NCI-H1092 (cell line): Measurements from ENCODE around the gene MOGAT3.

Experiments
- DNase-seq: peaks from one replicate; lab custom pipeline; 2025; lab: John Stamatoyannopoulos, UW

Gene MOGAT3, protein sequence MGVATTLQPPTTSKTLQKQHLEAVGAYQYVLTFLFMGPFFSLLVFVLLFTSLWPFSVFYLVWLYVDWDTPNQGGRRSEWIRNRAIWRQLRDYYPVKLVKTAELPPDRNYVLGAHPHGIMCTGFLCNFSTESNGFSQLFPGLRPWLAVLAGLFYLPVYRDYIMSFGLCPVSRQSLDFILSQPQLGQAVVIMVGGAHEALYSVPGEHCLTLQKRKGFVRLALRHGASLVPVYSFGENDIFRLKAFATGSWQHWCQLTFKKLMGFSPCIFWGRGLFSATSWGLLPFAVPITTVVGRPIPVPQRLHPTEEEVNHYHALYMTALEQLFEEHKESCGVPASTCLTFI

DNA sequence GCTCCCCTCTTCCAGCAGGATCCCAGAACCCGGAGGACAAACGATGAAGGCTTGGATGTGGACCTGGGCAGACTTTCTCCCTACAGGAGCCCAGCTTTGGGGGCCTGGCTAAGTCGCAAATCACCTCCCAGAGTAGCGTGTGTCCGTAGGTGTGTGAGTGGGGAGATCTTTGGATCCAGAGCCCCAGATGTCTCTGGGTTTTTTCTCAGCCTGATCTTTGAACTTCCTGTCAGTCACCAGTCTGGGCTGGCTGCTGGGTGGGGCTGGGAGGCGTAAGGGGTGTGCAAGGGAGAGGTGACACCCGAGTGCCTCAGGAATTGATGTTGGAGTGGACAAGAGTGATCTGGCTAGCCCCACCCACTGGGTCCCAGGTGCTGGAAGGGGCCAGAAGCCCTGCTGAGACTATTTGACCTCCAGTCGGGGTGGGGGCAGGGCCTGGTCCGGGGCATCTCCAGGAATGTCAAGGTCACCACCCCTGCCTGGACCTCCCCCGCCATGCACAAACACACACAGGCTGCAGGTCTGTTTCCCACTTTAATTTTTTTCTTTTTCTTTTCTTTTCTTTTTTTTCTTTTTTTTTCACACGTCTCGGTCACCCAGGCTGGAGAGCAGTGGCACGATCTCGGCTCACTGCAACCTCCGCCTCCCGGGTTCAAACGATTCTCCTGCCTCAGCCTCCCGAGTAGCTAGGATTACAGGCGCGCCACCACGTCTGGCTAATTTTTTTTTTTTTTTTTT is at the start of gene MOGAT3:
Gene MOGAT3 (minus strand): TSS at position 175 of the 738 bp plus-strand sequence. CDS start 182 bp downstream, outside the sequence.
- DNase-seq, result no peak

DNA sequence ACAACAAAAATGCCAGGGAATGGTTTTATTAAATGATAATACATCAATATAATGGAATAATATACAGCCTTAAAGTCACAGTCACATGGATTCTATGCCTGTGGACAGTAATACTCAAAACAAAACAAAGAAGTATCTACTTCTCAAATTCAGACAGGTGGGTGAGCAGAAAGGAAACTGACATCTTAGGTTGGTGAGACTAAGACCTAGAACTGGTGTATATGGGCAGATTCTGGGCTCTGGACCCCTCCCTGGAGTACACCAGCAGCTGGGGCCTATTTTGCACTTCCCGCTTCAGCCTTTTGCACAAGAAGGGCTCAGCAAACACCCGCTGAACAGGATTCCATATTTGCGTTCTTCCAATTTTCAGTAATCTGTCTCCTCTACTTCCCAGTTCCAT is 49.5 kb upstream of the MOGAT3 start:
- no peak for DNase-seq

DNA sequence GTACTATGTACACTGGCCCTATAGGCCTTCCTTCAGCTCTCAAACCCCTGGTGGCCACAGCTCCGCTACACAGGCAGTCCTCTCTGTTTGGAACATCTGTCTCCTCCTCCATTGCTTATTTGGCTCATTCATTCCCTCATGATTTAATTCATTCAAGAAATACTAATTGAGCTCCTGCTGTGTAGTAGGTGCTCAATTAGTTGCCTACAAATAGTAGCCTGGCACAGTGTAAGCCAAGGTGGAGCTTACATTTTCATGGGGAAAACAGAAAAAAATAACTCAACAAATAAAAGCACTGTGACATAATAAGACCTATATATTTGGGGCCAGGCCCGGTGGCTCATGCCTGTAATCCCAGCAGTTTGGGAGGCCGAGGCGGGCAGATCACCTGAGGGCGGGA is 47.4 kb upstream of the MOGAT3 start:
- DNase-seq, result no peak

DNA sequence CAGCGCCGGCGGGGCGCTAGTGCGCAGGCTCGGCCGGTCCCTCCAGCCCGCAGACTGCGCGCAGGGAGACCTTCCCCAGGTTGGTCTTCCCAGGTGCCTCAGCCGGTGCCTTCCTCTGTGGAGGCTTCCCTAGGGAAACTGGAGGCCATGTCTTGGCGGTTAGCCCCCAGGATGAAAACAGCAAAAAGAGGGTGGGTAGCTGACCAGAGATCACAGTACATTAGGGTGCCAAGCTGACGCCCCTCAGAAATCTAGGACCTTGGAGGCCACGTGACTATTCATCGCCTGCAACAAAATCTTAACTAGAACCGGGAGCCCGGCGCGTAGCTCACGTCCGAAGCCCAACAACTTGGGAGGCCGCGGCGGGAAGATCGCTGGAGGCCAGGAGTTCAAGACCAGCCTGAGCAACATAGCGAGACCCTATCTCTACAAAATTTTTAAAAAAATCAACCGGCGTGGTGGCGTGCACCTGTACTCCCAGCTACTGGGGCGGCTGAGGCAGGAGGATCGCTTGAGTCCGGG is 44.4 kb upstream of the MOGAT3 start:
- DNase-seq, result no peak

DNA sequence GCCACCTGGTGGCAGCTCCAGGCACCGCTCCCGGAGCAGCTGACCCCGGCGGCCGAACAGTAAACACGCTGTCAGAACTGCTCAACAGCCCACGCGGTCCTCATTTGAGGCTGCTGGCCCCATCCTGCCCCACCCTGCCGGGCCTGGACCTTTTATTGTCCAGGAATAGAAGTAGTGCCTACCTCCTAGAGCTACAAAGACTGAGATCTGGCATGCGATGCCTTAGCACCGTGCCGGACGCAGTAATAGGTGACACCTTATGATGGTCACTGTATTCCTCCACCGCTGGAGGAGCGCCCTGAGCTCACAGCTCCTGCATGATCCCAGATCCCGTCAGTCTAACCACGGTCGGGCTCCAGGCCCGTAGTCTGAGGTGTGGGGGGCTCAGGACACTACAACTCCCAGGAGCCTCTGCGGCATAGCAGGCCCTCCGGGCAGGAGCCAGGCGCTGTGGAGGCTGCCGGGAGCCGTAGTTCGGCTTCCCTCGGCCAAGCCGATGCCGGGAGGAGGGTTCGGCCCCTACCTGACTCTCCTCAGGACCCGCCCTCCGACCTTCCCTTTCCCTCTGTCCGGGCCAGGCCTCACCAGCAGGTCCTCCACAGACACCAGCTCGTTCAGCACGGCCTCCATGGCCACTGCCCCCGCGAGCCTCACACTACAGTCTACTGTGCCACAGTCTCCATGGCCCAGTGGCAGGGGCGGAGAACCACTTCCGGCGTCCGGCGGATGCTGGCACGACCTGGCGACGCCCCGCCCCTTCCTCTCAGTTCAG is 43.7 kb upstream of the MOGAT3 start, which contains the start of gene FIS1:
Gene FIS1 (minus strand): TSS at position 707 of the 772 bp plus-strand sequence. CDS start 77 bp downstream, at position 630.
- DNase-seq, result peak; percentile 91

DNA sequence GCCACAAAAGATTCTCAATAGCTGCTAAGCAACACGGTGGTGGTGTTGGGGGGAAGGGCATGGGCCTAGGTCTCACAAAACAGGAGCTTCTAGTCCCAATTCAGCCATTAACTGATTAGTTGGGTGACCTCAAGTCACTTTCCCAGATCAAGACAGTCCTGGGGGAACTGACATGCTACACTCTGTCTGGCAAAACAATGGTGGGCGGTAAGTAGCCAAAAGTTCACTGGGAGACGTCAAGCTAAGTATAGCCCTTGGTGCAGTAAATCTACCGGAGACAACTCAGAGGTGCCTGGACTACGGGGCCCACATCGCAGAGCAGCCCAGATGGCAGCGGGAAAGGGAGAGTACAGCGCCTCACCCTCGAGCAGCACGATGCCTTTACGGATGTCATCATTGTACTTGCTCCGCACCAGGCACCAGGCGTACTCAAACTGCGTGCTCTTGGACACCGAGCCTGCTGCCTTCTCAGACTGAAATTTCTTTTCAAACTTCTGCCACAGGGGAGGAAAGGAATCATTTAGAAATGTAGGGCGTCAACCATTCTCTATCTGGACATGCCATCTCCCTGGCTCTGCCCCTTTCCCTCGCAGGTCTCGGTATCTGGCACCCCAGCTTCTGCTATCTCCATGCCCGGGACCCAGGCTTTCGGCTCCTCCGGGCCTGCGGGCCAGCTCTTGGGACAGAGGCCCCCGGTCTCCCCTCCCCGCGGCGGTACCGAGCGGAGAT is 43.0 kb upstream of the MOGAT3 start:
- DNase-seq, result no peak

DNA sequence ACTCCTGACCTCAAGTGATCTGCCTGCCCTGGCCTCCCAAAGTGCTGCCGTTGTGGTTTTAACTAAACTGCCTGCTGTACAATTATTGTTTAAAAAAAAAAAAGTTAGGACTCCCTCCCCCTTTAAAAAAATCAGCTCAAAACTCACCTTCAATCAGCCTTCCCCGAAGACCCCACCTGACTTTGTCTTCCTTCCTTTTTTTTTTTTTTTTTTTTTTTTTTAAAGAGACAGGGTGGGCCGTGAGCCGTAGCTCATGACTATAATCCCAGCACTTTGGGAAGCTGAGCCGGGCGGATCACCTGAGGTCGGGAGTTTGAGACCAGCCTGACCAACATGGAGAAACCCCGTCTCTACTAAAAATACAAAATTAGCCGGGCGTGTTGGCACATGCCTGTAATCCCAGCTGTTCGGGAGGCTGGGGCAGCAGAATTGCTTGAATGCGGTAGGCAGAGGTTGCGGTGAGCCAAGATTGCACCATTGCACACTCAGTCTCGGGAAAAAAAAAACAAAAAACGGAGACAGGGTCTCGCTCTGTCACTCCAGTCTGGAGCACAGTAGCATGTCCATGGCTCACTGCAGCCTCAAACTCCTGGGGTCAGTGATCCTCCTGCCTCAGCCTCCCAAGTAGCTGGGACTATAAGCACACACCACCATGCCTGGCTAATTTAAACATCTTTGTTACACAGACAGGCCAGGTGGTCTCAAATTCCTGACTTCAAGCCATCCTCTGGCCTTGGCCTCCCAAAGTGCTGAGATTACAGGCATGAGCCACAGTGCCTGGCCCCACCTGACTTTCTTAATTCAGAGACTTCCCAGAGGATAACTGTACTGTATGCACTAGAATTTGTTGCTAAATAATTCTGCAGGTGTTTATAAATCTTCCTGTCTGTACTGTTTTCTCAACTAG is 40.9 kb upstream of the MOGAT3 start:
- DNase-seq, result no peak

DNA sequence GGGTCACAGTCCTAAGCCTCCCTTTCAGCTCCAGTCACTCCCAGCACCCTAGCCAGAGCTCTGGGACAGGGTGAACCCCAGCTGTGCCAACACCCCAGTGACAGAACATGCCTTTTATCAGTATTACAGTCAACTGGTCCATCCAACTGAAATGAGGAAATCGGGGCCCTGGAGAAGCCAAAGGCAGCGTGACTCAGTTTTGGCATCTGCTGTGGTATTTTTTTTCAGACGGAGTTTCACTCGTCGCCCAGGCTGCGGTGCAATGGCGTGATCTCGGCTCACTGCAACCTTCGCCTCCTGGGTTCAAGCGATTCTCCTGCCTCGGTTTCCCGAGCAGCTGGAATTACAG is 40.2 kb upstream of the MOGAT3 start:
- DNase-seq, result no peak

DNA sequence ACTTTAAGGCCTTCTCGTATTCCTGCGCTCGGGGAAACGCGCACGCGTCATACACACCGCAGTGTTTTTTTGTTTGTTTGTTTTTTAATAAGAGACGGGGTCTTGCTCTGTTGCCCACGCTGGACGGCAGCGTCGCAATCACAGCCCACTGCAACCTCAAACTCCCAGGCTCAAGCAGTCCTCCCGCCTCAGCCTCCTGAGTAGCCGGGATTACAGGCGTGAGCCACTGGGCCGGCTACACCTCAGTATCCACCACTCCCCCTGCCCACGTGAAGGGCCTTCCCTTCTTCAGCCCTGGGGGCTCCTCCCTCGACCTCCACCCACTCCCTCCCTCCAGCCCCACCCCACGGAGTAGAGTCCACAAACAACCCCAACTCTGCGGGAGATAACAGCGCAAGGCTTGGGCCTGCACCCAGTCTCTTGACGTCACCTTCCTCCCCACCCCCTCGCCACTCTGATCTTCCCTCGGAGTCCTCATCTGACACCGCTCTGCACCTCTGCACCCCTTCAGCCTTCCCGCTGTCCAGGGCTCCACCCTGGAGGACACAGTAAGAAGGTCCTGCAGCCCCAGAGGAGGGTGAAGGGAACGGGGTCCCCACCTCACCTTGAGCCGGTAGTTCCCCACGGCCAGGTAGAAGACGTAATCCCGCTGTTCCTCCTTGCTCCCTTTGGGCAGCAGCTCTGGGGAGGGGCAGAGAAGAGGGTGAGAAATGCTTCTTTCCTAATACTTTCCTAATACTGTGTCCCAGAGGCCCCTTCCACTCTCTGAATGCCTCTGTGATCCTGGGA is 39.6 kb upstream of the MOGAT3 start:
- DNase-seq, result no peak

DNA sequence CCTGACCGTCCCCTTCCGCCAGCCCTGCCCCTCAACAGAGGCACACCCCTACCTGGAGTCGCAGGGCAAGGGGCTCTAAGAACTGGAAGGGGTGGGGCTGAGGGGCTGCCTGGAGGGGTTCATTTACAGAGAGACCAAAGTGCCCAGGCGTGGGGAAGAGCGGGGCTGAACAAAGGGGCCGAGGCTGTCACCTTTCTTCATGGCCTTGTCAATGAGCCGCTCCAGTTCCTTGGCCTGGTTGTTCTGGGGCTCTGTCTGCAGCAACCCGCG is 39.0 kb upstream of the MOGAT3 start:
- DNase-seq, result no peak

DNA sequence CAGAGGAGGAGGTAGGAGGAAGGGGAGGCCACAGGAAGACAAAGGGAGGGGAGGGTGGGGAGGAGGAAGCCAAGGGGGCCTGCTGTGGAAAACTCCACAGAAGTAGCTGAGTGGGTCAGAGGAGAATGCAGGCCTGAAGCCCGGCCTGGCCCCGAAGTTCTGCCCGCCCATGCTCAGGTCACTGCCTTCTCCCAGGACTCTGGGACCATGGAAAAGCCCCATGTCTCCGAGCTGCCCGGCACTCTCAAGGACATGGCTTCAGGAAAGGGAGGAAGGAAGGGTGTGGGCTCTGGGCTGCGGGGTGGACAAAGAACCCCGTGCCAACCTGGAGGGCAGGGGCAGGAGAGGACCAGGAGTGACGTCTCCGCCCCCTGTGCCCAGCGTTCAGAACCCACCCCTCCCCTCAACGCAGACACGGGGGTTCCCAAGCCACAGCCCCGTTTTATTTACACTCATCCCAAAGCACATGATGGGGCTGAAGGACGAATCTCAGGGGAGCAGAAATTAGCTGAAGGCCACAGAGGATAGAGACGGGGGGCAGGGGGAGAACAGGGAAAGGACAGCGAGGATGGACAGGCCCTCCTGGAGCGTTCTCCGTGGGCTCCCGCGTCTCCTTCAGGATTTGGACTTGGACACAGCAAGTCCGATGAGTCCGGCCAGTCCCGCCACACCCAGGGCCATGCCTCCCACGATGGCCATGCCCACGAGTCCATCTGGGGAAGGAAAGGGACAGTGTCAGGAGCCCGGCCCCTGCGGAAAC is 38.5 kb upstream of the MOGAT3 start:
- no peak for DNase-seq

DNA sequence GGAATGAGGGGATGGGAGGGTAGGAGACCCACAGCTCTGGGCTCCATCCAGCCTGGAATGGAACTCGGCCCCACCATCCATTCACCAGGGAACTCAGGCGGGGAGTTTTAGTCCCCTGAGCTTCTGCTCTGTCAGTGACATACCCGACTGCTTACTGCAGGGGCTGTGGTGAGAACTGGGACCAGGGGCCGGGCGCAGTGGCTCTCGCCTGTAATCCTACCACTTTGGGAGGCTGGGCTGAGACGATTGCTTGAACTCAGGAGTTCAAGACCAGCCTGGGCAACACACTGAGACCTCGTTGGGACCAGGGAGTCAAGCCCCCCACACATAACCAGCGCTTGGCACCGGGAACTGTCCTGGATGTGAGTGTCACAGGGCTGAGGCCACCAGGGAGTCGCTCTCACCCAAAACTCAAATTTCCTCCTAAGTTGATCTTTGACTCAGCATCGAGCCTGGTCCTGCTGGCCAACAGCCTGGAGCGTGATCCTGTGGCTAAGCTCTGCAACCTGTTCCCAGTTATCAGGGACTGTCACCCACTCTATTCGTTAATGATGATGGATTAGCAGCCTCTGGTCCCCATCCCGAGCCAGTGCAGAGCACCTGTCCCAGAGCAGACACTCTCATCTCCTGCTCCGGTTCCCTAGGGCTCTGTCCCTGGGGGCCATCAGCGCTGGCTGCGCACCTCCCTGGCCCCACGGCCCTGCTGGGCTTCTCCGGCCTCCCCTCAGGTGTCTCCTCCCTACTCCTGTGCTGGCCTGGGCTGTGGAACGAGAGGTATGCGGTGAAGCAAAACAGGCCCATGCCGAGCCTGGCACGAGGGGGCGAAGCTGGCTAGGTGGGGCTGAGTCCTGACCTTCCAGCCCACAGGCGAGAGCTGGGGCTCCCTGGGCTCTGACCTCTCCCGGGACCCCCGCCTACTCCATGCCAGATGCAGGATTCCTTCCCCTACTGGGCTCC is 37.7 kb upstream of the MOGAT3 start:
- no peak for DNase-seq

DNA sequence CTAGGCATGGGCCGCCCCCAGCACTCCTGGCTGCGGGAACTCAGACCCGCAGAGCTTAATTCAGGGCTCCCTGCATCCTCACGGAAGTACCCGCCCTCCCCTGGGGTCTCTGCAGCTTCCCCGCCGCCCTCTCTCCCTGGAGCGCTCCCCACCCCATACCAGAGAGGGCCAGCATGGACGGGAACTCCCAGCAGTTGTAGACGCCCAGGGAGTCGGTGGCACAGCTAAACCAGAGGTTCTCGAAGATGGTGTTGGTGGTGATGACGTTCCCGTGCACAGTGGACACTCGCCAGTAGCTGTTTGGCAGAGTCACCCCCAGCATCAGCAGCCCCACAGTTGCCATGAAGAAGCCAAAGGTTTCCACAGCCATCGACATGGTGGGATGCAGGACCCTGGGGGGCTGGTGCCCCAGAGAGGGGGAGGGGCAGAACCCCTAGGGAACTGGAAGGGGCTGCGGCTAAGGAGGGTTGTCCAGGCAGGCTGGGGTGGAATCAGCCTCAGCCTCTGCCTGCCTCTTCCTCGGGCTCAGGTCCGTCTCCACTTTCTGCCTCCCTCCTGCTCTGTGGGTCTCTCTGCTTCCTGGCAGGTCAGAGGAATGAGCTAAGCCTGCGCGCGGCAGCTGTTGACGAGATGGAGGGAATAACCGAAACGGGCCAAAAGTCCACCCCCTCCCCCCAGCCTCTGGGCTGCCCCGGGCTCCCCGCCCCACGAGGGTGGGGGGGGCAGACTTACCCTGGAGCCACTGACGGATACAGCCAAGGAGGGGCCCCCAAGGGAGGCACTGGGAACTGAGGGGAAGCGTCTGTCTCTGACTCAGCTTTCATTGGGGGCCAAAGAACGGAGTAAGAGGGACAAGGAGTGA is 36.6 kb upstream of the MOGAT3 start, which contains the start of gene CLDN15:
Gene CLDN15 (minus strand): TSS at position 597 of the 862 bp plus-strand sequence. CDS start 221 bp downstream, at position 376.
- DNase-seq, result no peak

DNA sequence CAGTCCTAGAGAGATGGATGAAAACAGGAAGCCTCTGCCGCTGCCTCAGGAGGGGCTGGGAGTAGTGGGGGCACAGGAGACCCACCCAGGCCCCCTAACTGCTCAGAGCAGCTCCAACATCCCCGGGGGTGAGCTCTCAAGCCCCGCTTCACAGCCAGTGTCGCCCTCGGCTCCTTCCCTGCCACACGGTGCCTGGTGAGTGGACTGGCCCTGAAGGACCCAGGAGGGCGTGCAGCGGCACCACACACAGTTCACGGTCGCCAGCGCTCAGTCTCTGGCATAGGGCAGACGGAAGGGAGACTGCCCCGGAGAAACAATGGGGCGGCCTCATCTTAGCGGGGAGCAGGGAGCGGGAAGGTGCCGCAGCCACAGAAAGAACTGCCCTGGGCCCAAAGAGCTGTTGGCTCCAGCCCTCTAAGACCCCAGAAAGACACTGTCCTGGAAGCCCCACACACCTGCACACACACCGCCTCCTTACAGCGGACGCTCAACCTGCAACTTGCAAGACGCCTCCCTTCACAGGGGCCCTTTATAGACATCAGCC is 35.5 kb upstream of the MOGAT3 start:
- DNase-seq, result no peak

DNA sequence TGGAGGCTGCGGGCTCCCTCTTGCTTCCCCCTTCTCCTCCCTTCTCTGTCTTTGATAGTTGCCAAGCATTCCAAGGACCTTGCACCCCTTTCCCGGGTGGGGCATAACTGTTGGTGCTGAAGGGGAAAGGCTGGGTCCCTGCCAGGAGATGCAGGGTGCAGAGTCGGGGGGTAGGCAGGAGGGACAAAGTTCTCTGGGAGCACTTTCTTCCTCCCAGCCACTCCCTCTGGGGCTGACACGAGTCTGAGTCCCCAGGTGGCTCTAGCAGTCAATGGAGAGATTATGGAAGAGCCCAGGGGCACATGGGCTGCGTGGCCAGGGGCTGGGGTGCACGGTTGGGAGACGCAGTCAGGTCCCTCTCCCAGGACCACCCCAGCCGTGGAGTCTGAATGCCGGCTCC is 34.7 kb upstream of the MOGAT3 start:
- no peak for DNase-seq

DNA sequence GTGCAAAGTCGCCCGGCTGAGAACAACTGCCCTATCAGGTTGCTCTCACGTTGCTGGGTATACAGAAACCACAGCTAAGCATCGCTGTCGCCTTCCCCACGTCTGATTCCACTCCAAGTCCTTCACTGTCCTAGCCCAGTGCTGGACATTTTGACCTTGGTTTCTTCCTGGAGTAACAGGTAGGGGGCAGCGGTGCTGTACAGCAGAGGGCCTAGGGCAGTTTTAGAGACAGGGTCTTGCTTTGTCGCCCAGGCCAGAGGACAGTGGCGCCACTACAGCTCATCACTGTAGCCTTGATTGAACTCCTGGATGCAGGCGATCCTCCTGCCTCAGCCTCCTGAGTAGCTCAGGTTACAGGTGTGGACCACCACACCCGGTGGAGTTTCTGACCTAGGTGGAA is 34.2 kb upstream of the MOGAT3 start:
- DNase-seq, result no peak

DNA sequence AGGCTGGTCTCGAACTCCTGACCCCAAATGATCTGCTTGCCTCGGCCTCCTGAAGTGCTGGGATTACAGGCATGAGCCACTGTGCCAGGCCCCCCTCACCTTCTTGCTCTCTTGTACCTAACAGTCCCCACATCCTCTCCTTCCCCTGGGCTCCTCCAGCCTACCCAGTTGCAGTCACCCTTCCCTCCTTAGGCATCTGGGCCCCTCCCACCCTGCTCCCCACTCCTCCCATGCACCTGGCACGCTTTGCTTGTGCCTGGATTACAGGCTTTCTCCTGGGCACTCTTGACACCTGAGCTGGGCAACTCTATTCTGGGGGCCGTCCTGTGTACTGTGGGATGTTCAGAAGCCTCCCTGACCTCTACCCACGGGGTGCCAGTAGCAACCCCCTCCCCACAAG is 33.8 kb upstream of the MOGAT3 start:
- no peak for DNase-seq
